GM18511 (cell line): Measurements from ENCODE around the gene FGD1.

ENCODE experiments used
- ATAC-seq: cut with Tn5 transposase; IDR thresholded peaks from one replicate; pipeline ENCODE4 v1.9.1; 2021; ENCODE audit warnings: mild to moderate bottlenecking, moderate library complexity; ENCODE audit not compliant: unreplicated experiment

The FGD1 gene

GRCh38 chrX:54473993-54474859 lies 21.8 kb downstream of the FGD1 start:
- ATAC-seq: no peak

DNA sequence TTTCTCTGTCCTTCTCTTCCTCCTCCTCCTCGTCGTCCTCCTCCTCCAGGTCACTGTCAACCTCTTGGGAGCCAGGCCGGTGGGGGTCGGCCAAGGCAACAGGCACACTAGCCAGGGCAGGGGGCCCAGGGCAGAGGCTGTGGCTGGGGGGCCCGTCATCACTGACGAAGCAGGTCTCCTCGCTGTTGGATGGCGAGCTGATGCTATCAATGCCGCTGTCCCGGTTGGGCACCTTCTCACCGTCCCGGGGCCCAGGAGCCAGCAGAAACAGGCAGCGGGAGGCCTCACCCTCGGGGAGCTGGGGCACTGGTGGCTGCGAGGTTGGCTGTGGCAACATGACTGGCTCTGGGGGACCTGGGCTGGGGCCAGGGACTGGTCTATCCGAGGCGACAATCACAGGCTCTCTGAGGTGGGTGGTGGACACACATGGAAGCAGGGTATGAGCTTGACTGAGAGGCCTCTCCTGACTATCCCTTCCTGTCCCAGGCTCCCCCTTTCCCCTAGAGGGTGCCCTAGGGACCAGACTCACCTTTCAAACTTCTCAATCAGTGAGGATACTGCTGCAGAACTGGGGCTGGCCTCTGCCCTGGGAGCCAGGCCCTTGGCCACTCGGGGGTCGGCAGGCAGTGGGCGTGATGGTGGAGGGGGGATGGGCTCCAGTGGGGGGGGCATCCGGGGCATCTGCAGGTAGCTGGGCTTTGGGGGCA lies 25.8 kb downstream of the FGD1 start:
- ATAC-seq: no peak

GRCh38 chrX:54452920-54453319 lies 43.1 kb downstream of the FGD1 start:
- no peak for ATAC-seq

DNA sequence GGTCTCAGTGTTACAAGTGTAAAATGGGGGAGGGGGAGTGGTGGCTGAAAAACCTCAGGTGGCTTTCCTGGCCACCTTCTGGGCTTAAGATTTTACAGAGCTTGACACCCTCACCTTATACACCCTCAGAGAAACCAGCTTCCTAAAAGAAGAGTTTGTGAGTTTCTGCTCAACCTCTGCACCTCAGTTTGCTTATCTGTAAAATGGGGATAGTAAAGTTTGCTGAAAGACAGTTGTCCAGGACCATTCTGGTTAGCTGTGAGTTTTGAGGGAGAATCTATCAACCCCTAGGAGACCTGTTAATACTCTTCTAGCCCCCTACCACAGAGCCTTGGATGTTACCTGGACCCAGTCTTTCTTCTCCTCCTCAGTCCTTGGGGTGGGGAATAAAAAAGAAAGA lies 46.1 kb downstream of the FGD1 start:
- ATAC-seq: no peak

- no peak for ATAC-seq
Measured at GRCh38 chrX:54447461-54447860, 48.6 kb downstream of the FGD1 start.

GRCh38 chrX:54446084-54446483 lies 50.0 kb downstream of the FGD1 start:
- no peak for ATAC-seq

DNA sequence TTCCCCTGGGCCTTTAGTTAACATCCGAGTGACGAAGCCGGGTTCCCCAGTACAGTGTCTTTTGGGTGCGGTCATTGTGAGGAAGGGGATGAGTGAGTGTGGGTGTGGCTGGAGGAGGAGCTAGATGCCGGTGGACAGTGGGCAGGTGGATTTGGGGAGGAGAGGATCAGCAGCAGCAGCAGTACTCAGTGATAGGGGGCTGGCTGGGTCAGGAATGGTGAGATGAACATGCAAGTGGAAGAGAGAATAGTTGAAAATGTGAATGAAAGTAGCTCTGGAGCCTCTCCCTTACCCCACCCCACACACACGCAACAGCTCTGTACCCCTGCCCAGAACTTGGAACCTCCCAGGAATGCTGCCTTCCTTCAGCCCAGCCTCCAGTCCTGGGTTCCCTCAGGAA lies 51.3 kb downstream of the FGD1 start:
- ATAC-seq: no peak

- ATAC-seq: no peak
Measured at GRCh38 chrX:54442790-54443189, 53.2 kb downstream of the FGD1 start.

GRCh38 chrX:54439960-54440871 lies 55.8 kb downstream of the FGD1 start, which contains the start of gene TSR2:
TSR2 (plus strand) TSS chrX:54440404; CDS start chrX:54440422, 18 bp downstream.
- peak; percentile 97 for ATAC-seq

- ATAC-seq: no peak
Measured at GRCh38 chrX:54435121-54435520, 60.9 kb downstream of the FGD1 start.

DNA sequence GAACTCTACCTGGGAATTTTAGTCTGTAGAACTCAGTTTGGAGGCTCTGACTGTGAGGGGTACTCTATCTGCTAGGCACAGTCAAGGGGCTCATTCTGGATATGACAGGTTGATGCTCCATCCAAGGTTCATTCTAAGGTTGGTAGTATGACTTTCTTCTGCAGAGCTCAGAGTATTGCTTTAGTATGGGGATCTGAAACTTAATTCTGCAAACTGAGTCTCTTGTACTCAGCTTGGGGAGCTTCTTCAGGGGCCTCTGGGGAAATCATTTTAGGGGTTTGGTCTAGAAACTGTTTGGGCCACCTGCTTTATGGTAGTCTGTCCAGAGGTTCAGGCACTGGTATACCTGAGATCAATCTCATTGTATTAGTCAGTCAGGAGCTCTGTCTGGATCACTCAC lies 65.5 kb downstream of the FGD1 start:
- ATAC-seq: peak; percentile 73

DNA sequence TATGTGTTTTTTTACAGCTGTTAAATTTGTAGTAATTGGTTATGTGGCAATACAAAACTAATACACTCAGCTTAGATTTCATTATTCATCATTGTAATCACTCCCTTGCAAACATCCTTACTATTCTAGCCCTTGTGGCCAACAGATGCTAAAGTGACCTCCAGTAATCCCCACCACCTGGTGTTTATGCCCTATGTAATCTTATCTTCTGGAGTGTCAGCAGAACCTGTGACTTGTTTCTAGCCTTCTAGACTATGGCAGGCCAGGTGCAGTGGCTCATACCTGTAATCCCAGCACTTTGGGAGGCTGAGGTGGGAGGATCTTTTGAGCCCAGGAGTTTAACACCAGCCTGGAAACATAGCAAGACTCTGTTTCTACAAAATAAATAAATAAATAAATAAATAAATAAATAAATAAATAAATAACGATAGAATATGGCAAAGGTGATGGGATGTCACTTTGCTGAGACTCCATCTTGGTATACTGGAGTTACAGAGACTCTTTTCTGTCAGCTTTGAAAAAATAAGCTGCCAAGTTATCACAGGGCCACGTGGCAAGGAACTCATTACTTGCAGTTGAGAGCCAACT lies 68.1 kb downstream of the FGD1 start:
- ATAC-seq: no peak

DNA sequence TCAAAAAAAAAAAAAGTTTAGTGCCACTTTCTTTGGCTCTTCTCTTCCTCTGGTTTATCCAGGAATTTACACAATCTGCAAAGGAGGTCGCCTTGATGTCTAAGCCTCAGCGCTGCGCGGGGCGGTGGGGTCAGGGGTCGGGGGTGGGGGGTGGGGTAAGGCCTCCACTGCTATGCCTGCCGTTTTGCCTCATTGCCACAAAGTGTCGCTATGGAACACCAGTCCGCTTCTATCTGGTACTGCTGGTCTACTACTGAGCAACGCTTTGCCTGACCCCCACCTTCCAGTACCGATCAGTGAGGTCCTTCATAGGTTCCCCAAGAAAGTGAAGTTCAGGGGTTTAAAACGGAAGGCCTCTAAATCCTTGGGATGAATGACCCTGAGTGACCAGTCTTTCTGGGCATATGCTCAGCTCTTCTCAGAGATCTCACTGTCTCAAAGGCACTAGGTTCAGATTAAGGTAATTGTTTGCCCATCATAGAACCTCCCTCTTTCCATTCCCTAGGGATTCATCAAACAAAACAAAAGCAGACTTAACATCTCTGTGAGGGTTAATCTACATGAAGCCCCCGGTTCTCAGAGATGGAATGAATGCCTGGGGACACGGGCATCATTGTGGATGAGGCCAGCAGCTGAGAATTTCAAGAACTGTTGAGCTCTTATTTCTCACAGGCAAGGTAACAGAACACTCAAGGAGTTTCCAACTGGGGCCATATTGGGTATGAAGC lies 72.7 kb downstream of the FGD1 start:
- no peak for ATAC-seq

DNA sequence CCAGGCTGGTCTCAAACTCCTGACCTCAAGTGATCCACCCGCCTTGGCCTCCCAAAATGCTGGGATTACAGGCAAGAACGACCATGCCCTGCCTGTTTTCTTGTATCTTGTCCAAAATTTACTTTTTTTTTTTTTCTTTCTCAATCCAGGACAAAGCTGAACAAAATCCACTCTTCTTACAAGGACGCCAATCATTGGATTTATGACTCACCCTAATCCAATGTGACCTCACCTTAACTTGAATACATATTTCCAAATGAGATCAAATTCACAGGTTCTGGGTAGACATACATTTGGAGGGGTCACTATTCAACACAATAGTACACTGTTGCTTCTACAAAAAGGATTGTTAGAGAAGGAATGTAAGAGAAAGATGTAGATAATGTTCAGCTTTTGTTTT lies 73.9 kb downstream of the FGD1 start:
- ATAC-seq: no peak

GRCh38 chrX:54419559-54420302 lies 76.3 kb downstream of the FGD1 start:
- no peak for ATAC-seq

GRCh38 chrX:54416965-54417364 lies 79.1 kb downstream of the FGD1 start:
- no peak for ATAC-seq

- no peak for ATAC-seq
Measured at GRCh38 chrX:54415534-54416350, 80.3 kb downstream of the FGD1 start.

GRCh38 chrX:54413753-54414152 lies 82.3 kb downstream of the FGD1 start:
- no peak for ATAC-seq

DNA sequence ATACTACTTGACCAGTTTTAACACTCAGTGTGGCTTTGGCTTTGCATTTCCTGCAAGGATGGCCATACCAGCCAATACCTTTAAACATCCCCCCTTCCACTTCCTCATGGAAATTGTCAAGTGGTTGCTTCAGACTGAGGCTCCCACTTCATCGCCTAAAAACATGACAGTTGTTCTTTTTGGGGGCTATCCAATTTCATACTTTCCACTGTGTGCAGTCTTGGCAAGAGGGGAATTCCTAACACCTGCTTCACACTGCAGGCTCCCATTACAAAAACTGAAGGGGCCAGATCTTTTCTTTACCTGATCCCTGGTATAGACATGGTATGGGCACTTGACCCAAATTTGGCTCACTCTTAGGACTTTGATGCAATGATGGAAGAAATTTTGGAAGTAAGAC lies 84.3 kb downstream of the FGD1 start:
- ATAC-seq: no peak
